NCI-H1092 (cell line): Measurements from ENCODE around the gene PXT1.
"Not testable (repeated sequence)": the region's sequence is repeated elsewhere in the genome, so short reads cannot be mapped to it uniquely, and the experiment has no call there.

Source experiments
- DNase-seq: peaks from one replicate; lab custom pipeline; 2025; lab: John Stamatoyannopoulos, UW

The PXT1 gene

DNA sequence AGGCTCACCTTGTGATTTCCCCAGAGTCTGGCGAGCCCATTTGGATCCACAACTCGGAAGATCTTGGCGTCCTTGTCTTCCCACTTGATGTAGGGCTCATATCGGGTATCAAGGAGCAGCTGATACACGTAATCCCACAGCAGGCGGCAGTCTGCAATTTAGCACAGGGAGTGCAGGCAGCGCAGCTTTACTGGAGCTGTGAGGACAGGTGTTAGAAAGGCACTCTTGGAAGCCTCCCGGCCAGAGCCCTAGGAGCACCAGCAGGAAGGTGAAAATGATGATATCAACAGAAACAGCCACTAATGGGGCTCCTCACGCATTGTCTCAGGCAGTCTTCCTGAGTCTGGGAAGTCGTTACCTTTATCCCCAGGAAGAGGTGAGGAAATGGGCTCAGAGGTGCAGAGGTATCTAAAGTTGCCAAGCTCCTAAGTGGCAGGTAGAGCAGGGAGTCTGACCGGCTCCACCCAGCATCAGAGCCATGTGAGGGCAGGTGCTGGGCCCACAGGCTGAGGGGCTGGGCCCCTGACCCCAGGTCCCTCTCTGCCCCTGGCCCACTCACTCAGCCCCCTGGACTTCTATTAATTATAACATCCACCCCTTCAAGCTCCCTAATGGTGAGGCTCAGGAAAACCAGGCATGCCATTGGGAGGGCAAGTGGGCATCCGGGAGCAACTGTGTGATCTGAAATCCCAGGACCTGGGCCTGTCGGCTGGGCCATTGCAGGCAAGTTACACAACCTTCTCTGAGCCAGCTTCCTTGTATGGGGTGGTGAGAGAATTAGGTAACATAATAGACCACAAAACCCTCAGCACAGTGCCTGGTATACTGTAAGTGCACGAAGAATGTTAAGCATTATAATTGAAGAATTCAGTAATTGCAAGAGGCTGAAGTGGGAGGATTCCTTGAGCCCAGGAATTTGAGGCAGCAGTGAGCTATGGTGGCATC is 73.5 kb downstream of the PXT1 start:
- peak; percentile 38 for DNase-seq

DNA sequence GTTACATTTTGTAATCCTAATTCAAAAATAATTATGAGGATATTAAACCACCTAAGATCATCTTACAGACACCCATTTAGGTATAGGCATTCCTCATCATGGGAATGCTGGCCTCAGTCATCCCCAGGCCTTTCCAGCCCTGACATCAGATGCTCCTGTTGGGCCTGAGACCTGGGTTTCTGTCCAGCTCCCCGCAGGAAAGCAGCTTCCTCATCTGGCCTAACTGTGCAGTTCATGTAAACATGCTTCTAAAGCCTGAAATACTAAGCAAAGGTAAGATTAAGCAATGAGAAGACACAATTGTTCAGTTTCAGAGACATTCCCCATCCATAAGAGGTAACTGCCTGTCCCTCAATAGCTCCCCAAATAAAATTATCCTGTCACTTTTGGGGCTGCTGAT is 74.2 kb downstream of the PXT1 start:
- DNase-seq, result no peak

DNA sequence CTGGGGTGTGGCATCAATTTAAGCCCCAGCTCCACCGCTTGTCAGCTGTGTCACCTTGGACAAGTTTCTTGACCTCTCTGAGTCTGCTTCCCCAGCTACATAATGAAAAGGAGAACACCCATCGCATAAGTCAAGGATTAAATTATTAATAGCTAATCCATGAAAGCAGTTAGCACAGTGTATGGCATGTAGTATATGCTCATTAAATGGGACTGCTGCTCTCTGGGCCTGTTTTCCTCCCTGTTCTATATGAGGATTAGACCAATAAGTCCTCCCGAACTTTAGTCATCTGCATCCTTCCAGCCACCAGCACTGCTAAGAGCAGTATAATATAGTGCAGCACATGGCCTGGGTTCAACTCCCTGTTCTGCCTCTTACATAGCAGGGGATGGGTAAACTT is 74.9 kb downstream of the PXT1 start:
- DNase-seq, result no peak

DNA sequence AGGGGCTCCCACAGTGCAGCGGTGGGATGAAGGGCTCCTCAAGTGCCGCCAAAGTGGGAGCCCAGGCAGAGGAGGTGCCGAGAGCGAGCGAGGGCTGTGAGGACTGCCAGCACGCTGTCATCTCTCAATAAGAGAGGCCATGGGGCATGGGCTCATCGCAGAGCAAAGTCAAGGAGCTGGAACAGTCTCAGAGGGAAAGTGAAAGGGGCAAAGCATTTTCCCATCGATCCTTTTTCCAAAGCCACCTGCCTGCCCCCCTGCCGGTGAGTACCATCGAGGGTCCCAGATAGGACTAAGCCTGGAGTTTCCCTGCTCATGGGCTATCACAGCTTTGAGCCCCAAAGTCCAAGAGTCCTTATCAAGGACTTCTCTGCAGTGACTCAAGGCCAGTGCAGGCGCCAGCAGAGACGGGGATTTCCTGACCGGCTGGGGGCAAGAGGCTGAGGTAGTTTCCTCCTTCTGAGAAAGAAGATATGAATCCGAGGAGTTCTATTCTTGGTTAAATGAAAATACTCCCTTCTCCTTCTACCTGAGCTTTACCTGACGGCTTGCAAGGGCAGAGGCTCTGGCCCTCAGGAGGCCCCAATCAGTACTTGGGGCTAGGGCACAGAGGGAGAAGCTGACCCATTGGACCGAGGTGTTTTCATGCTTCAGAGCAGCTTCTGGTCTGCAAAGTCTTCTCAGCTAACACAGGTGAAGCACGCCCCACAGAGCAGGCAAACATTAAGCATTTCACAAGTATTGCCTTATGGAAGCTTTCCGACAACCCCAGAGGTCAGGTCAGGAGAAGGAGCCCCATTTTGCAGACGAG is 77.8 kb downstream of the PXT1 start:
- no peak for DNase-seq

DNA sequence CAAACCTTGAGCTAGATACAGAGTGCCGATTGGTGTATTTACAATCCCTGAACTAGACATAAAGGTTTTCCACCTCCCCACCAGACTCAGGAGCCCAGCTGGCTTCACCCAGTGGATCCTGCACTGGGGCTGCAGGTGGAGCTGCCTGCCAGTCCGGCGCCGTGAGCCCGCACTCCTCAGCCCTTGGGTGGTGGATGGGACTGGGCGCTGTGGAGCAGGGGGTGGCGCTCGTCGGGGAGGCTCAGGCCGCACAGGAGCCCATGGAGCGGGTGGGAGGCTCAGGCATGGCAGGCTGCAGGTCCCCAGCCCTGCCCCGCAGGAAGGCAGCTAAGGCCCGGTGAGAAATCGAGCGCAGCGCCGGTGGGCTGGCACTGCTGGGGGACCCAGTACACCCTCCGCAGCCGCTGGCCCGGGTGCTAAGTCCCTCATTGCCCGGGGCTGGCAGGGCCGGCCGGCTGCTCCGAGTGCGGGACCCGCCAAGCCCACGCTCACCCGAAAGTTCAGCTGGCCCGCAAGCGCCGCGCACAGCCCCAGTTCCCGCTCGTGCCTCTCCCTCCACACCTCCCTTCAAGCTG is 78.5 kb downstream of the PXT1 start:
- not testable (repeated sequence) for DNase-seq

DNA sequence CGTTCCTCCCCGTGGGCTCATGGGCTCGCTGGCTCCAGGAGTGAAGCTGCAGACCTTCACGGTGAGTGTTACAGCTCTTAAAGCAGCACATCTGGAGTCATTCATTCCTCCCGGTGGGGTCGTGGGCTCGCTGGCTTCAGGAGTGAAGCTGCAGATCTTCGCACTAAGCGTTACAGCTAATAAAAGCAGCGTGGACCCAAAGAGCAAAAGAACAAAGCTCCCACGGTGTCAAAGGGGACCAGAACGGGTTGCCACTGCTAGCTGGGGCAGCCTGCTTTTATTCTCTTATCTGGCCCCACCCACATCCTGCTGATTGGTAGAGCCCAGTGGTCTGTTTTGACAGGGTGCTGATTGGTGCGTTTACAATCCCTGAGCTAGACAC is 79.3 kb downstream of the PXT1 start:
- DNase-seq, result not testable (repeated sequence)

DNA sequence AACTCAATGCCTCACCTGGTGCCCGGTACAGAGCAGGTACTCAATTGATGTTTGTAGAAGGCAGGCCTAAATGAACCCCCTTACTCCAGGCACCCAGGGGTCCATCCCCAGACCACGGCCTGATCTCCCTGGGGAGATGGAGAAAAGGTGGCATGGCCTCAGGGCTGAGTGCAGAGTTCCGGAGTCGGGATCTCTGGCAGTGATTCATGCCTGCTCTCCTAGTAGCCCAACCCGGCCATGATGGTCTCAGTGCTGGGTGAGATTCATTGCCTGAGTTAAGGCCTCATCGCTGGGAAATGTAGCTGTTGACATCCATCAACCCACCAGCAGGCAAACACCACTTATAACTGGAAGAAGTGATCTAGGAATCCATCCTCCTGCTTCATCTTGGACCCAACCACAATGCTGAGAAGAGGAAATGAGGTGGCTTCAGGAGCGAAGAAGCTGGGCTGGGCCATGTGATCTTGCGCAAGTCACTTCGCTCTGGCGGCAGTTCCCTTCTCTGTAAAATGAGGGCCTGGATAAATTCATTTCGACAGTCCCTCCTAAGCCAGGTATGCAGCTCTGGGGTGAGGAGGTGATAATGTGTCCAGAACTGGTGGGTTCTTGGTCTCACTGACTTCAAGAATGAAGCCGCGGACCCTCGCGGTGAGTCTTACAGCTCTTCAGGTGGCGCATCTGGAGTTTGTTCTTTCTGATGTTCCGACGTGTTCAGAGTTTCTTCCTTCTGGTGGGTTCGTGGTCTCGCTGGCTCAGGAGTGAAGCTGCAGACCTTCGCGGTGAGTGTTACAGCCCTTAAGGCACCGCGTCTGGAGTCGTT is 79.9 kb downstream of the PXT1 start:
- no peak for DNase-seq

DNA sequence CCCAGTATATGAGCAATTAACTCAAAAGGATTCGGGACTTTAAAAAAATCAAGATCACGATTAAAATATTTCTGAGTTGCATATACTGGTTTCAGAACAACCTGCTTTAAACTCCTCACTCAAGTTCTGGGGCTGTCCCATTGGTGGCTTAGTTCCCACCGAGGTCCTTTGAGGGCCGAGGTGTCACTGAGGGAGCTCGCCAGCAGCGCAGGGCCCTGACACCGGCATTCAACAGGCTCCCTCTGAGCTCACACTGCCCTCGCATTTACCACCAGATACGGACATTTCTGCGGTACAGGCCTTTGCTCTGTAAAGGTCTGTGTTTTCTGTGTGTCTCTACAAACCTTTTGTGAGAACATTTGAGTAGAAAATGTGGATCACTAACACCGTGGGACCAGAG is 81.6 kb downstream of the PXT1 start:
- no peak for DNase-seq

DNA sequence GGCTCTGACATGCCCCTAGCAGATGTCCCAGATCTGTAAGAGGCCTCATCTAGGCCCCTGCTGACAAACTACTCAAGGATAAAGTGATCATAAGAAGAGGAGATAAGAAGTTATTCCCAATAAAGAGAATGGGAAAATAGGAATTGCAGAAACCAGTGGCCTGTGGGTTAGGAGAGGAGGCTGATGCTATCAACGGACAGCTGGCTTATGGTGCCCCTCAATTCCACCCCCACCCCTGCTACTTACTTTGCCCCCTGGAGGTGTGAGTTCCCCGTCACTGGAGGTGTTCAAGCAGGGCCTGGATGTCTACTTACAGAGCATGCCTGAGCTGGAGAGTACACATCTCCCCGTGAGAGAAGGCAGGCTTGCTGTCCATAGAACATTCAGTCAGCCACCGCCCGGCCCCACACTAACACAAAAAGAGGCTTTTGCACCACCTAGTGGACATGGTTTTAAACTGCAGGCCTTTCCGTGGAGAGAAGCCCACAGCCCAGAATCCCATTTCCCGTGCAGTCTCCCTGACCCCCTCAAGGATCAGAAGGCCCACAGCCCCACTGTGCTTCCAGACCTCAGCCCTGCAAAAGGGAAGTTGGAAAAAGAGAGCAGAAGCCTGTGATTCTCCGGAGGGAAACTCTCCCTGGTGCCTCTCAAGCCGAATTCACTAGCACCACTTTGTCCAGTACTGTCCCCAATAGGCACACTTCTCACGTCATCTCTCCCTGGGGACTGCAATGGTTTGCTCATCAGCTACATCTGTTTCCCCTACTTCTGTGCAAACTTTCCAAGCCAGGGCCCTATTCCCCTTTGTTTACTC is 82.2 kb downstream of the PXT1 start:
- peak; percentile 55 for DNase-seq

DNA sequence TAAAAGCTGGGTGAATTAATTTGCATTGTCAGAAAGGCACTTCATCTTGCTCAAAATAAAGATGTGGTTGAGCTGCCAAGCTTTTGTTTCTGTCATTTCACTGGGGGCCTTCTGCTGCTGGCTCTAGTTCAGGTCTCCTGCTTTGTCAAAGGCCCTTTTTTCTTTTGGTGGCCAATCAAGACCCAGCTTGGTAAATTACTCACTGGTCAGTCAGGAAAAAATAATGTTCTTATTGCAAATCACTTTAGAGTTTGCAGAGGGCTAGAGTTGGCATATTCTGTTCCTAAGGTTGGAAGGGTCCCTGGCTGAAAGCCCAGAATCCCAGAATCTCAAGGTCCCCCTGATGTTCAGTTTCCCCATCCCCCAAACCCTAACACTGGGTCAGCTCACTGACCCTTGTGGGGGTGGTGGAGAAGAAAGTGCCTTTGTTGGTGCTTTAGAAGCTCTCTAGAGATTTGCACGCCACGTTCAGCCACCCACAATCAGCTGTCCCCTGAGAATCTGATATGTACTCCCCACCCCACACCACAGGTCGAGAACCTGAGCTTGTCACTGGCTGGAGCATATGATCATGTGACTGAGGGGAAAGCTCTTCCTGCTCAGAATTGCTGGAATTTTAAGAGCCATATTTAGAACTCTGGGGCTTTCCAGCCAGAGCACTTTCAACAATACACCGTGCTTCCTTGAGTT is 84.3 kb downstream of the PXT1 start:
- DNase-seq, result no peak

DNA sequence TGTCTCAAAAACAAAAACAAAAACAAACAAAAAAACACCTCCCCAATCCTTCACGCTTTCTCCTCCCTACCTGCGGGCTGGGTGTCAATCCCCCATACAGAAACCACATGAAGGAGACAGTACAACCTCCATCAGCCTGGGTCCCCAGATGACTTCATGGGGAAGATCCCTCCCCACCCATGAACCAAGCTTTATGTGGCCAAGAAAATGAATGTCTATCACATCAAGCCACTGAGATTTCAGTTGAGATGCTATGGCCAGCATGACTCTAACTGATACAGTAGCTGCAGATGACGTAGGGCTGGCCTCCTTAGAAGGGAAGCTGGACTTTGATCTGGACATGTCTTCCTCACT is 84.8 kb downstream of the PXT1 start:
- DNase-seq, result no peak

DNA sequence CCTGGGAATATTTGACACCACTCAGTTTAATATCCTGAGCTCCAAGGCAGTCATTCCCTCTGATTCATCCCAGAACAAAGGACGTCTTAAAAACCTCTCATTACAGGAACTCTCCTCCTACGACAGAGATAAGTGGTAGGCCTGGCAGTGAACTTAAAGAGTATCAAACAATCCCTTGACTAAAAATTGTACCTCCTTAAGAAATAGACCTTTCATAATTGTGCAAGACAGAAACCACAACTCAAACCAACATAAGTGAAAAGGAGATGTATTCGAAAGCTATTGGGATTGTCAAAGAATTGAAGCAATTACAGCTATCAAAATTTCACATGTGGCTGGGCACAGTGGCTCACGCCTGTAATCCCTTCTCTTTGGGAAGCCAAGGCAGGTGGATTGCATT is 86.8 kb downstream of the PXT1 start:
- DNase-seq, result no peak

DNA sequence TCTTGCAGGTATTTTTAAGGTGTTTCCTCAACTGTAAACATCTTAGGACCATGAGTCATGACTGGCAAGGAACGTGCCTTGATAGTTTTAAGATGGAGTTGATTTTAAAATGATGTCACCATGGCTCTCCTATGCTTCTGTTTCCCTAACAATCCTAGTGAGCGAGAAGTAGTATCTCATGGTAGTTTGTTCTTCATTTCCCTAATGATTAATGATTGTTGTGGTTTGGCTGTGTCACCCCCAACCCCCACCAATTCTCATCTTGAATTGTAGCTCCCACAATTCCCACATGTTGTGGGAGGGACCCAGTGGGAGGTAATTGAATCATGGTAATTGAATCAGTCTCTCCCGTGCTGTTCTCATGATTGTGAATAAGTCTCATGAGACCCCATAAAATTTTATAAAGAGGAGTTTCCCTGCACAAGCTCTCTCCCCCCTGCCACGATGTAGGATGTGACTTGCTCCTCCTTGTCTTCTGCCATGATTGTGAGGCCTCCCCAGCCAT is 89.2 kb downstream of the PXT1 start:
- DNase-seq, result no peak

DNA sequence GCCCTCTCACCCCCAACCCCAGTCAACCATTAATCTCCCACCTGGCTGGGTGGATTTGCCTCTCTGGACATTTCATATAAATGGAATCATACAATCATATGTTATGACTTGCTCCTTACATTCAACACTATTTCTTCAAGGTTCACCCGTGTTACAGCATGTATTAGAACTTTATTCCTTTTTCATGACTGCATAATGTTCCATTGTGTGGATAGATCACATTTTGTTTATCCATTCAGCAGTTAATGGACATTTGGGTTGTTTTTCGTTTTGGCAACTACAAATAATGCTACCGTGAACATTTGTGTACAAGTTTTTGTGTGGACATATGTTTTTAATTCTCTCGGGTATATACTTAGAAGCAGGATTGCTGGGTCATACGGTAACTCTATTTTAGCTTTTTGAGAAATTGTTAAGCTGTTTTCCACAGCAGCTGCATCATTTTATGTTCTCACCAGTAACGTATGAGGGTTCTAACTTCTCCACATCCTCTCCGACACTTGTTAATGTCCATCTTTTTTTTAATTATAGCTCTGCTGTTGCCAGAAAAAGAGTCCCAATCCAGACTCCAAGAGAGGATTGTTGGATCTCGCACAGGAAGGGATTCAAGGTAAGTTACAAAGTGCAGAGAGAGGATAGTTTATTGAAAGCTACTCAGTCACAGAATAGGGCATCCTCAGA is 90.0 kb downstream of the PXT1 start:
- DNase-seq, result no peak

DNA sequence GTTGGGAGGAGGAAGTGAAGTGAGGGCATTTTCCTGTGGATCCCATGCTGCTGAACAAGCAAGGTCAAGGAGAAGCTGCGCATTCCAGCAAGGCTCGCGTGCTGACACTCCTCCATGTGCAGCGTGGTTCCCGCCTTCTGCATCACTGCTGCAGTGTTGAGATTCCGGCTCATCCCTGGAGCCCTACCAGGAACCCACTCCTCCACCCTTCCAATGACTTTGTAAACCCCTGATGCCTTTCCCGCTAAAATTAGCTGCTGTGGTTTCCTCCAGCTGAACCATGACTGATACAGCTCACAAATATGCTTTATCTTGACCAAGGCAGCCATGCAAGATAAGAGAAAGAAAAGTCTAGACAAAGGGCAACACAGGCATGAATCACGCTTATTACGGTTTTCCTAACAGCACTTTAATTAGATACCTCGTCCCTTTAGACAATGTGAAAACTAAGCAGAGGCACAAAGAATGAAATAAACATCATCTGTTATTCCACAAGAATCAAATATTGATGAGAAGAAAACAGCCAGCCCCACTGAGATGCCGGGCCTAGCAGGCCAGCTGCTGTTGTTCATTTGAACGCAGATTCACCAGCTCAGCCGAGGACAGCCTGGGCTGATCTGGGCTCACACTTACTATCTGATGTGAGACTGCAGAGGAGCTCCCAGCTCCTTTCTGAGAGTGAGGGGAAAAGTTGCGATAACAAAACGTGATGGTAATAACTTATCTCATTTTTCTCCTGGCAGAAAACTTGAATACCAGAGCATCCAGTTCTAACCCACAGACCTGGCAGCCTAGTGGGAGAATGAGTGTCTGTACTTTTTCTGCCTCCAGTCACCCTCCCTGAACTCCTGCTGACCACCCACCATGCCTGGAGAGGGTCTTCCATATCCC is 91.7 kb downstream of the PXT1 start:
- DNase-seq, result no peak

DNA sequence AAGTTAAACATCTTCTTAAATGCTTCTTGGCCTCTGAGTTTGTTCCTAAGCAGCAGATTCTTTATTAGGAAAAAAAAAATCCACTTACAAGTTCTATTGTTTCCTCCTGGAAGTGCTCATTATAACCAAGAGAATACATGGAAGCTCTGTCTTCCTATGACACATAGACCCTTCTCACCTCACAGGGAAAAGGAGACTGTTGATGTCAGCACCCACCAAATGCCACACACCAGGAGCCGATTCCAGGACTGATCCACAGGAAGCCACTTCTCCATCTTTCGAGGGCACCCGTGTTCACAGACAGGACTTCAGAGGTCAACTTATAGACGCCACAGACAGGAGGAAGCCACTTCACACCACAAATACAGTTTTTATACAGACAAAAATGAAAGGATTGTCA is 92.6 kb downstream of the PXT1 start:
- DNase-seq, result no peak

DNA sequence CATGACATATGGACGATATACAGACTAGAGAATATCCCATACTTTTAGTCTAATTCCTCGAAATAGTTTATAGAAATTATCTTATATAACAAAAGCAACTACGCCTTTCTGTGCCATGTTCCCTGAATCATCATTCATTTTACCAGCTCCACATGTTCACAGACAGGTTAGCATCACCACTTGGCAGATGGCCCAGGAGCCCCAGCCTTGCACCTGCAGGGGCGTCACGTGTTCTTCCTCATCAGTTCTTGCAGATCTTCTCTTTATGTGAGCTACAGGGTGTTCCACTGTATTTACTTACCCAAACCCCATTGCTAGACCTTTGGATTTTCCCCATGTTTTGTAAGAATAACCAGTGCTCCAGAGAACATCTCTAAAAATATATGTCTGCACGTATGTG is 93.4 kb downstream of the PXT1 start:
- DNase-seq, result peak; percentile 60

DNA sequence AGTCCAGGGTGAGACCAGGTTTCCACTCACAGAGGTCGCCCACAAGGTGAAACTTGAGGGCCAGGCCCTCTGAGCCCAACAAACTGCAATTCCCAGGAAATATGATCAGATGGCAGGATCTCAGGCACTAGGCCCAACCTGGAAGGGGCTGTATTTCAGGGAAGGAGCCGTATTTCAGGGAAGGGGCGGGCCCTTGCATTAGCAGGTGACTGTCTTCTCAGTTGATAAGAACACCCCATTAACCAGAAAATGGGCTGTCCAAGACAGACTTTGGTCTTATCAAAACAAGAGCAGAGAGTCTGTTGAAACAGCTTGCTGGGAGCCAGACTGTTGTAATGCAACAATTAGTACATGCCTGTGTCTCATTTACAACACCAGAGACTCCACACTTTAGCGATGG is 95.0 kb downstream of the PXT1 start:
- no peak for DNase-seq
